NCI-H2029 treated with DMSO at 0.1 percent for 48 hours (cell line): ENCODE results near the gene HSH2D.
"Not testable (repeated sequence)": the region's sequence is repeated elsewhere in the genome, so short reads cannot be mapped to it uniquely, and the experiment has no call there.

Experiments used
- DNase-seq: peaks from one replicate; lab custom pipeline; 2025; lab: John Stamatoyannopoulos, UW

The HSH2D gene

GRCh38 chr19:16143399-16144215 is at the start of gene HSH2D:
HSH2D (plus strand) TSS chr19:16143685; CDS start chr19:16148751, 5,066 bp downstream.
- DNase-seq: peak; percentile 64

GRCh38 chr19:16094360-16095070 is 49.0 kb upstream of the HSH2D start:
- no peak for DNase-seq

GRCh38 chr19:16095071-16095571 is 48.4 kb upstream of the HSH2D start:
- no peak for DNase-seq

GRCh38 chr19:16096280-16096855 is 47.1 kb upstream of the HSH2D start:
- DNase-seq: no peak

- DNase-seq: no peak
Measured at GRCh38 chr19:16098416-16098768, 45.1 kb upstream of the HSH2D start.

GRCh38 chr19:16098821-16099220 is 44.7 kb upstream of the HSH2D start:
- no peak for DNase-seq

GRCh38 chr19:16099314-16099965 is 44.0 kb upstream of the HSH2D start:
- DNase-seq: not testable (repeated sequence)

GRCh38 chr19:16100524-16100923 is 43.0 kb upstream of the HSH2D start:
- no peak for DNase-seq

GRCh38 chr19:16104722-16105121 is 38.8 kb upstream of the HSH2D start:
- no peak for DNase-seq

GRCh38 chr19:16106121-16106520 is 37.4 kb upstream of the HSH2D start:
- DNase-seq: no peak

GRCh38 chr19:16111160-16111908 is 32.2 kb upstream of the HSH2D start, which contains the start of gene RAB8A:
RAB8A (plus strand) TSS chr19:16111889; CDS start chr19:16111902, 13 bp downstream.
- DNase-seq: peak; percentile 93

- DNase-seq: no peak
Measured at GRCh38 chr19:16111909-16112752, 31.4 kb upstream of the HSH2D start.

- no peak for DNase-seq
Measured at GRCh38 chr19:16112778-16113177, 30.7 kb upstream of the HSH2D start.

GRCh38 chr19:16113727-16114126 is 29.8 kb upstream of the HSH2D start:
- no peak for DNase-seq

- DNase-seq: peak; percentile 23
Measured at GRCh38 chr19:16115301-16116039, 28.0 kb upstream of the HSH2D start.

GRCh38 chr19:16116067-16116466 is 27.4 kb upstream of the HSH2D start:
- no peak for DNase-seq

GRCh38 chr19:16117594-16118033 is 25.9 kb upstream of the HSH2D start:
- no peak for DNase-seq

- no peak for DNase-seq
Measured at GRCh38 chr19:16118489-16119033, 24.9 kb upstream of the HSH2D start.

GRCh38 chr19:16119075-16119857 is 24.2 kb upstream of the HSH2D start:
- not testable (repeated sequence) for DNase-seq
